ENCODE results near the gene MYH2.

The MYH2 gene

DNA sequence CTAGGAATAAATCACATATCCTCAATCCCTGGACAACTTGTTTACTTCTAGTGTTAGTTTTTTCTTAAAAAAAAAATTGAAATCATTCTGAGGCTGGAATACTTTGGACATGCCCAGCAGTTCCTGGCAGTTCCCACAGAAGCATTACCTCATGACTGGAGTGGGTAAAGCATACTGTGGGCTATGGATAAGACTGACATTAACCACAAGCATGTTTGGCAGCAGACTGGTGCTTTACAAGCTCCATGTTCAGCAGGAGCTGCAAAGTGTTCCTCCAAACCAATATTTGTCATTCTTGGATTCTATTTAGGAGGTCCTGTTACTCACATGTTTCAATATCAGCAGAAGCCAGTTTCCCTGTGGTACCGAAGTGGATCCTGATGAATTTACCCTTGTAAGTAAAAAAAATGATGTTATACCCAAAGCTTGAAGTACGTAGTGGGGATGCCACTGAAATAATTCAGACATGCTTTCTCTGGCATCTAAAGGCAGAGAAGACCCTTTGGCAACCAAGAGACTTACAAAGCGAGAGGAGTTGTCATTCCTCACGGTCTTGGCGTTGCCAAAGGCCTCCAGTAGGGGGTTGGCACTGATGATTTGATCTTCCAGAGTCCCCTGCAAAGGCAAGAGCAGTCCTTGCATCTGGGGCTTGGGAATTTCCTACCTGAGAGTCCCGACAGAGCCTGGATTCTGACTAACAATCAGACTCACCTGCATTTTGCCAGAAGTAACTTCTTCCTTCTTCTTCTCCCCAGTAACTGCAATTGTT lies 36.0 kb downstream of the MYH2 start:
- no peak for DNase-seq

DNA sequence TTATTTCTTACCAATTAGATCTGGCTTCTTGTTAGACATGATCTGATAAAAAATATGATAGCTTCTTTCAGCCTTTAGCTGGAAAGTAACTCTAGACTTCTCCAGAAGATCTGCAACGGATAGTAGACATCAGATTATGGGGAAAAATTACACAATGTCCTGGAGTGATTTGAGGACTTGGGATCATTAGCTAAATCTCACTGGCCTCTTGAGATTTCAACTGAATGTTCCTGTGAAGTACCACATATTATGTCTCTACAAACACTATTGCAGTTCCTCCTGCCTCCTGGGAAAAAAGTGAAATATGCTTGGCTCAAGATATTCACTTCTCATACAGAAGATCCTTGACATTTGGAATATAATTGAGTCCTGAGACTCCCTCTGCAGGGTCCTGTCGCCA lies 36.6 kb downstream of the MYH2 start:
- no peak for DNase-seq

DNA sequence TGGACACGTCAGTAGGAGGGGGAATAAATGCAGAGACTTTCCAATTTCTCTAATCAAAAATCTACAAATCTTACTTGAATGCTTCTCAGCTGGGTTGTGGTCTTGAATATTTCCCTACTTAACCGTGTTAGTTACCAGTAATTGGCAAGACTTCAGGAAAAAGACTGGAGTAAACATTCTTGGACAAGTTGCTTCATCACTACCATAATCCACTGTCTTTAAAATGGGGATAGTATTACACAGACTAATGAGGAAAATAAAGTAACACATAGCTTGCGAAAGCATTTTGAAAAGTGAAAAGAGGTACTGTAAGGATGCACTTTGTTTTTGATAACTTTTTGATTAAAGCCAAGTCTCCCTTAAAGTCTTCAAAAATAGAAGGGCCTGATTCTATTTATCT lies 49.5 kb downstream of the MYH2 start:
- no peak for DNase-seq

DNA sequence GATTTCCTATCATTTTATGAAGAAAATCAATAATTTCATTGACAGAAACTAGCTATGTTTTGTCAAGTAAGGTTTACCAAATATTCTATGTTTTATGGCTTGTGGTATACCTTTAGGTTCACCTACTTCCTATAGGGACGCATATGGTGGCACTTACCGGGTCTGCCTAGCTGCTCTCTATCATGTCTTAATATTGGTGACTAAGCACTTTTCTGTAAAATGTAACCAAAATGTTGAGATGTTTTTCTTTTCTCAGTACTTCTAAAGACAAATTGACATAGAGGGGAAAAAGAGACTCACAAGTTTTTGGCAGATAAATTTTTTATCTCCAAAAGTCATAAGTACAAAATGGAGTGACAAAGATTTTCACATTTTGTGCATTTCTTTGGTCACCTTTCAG lies 57.5 kb downstream of the MYH2 start:
- DNase-seq: no peak

DNA sequence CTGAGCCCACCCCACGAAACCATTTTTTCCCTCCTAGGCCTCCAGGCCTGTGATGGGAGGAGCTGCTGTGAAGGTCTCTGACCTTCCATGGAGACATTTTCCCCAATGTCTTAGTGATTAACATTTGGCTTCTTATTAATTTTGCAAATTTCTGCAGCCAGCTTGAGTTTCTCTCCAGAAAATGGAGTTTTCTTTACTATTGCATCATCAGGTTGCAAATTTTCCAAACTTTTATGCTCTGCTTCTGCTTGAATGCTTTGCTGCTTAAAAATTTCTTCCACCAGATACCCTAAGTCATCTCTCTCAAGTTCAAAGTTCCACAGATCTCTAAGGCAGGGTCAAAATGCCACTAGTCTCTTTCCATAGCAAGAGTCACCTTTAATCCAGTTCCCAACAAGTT lies 67.2 kb downstream of the MYH2 start:
- no peak for DNase-seq

DNA sequence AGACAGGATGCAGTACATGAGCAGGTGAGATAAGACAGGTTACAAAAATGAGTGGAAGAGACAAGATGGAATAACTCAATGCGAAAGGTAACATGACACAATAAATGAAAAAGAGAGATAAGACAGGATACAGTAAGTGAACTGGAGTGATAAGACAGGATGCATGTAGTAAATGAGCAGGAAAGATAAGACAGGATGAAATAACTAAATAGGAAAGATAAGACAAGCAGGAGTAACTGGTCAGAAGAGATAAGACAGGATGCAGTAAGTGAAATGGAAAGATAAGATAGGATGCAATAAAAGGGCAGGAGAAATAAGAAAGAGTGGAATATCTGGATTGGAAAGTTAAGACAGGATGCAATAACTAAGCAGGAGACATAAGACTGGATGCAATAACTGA lies 71.8 kb downstream of the MYH2 start:
- DNase-seq: no peak

DNA sequence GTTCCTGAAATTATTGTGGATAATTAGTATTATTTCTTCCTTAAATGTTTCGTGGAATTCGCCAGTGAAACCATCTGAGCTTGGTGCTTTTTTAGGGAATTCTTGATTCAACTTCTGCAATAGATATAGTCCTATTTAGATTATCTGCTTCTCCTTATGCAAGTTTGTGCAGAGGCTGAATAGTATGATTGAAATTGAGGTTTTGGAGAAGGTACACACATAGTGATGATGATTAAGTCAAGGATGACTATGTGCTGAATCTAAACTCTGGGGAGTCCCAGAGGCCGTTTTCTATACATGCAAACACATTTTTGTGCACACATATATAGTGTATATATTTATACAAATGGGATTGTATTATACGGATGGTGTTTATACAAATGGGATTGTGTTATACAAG lies 74.9 kb downstream of the MYH2 start:
- no peak for DNase-seq

DNA sequence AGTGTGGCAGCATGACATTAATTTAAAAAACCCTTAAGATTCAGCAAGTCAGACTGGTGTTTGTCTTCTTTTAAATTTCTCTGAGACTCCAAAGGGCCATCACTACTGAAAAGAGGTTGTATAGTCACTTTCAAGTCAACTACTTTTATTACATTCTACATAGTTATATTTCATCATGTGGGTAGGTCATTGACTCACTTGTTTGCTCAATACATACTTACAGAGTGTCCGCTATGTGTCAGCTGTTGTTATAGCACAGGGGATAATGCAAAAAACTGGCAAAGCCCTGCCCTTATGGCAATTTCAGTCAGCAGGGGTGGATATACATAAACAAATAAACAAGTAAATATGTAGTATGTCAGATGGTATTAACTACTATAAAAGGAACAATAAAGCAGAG lies 77.6 kb downstream of the MYH2 start:
- DNase-seq: no peak

Measured in GOT3 (cell line).